Measurements from ENCODE around the gene JARID2.

GRCh38 chr6:15362274-15363160 is 116.6 kb downstream of the JARID2 start:
- TF ChIP-seq POLR2A (IDR thresholded peaks at IDR 0.05) (no peak), CTCF (IDR thresholded peaks at IDR 0.05) (no peak)

All from sigmoid colon (tissue), 3 donors.